Neutrophil (primary cell): ENCODE measurements around the gene ENAH.
"Not testable (repeated sequence)": the region's sequence is repeated elsewhere in the genome, so short reads cannot be mapped to it uniquely, and the experiment has no call there.

Experiments used
- H3K27ac ChIP-seq: fragments of 200-600 bp; sonication (generic); 2 replicates; pipeline ENCODE4 v1.5.1; 2016; ENCODE audit warnings: mild to moderate bottlenecking, moderate library complexity
- H3K27me3 ChIP-seq: fragments of 200-600 bp; sonication (generic); 2 replicates; pipeline ENCODE4 v1.6.0; 2016; ENCODE audit warnings: mild to moderate bottlenecking
- H3K36me3 ChIP-seq: fragments of 200-600 bp; sonication (generic); 2 replicates; pipeline ENCODE4 v1.5.1; 2017
- H3K4me1 ChIP-seq, 2 experiments: fragments of 200-600 bp in 1 of 2; sonication (generic) in 1 of 2; 1 replicate in 1 of 2; 2 replicates in 1 of 2; pipeline versions ENCODE4 v1.5.1 to v1.6.1; 2013 to 2016; ENCODE audit warnings: low read depth in 1 of 2, low read length in 1 of 2, mild to moderate bottlenecking in 1 of 2, moderate library complexity in 1 of 2; ENCODE audit not compliant: control insufficient read depth in 1 of 2, insufficient read depth in 1 of 2
- H3K4me3 ChIP-seq, 2 experiments: fragments of 200-600 bp in 1 of 2; sonication (generic) in 1 of 2; 1 replicate in 1 of 2; 2 replicates in 1 of 2; pipeline ENCODE4 v1.5.1; 2013 to 2016; ENCODE audit warnings: low read depth in 1 of 2, low read length in 1 of 2, mild to moderate bottlenecking in 1 of 2, moderate library complexity in 1 of 2
- H3K9me3 ChIP-seq: fragments of 200-600 bp; sonication (generic); 2 replicates; pipeline ENCODE4 v1.5.1; 2016
- TF ChIP-seq, protein P1 (sequence below): fragments of 200-600 bp; sonication (generic); IDR thresholded peaks from 2 replicates; pipeline ENCODE4 v1.5.1; 2016; ENCODE audit warnings: antibody characterized with exemption

Gene ENAH

DNA sequence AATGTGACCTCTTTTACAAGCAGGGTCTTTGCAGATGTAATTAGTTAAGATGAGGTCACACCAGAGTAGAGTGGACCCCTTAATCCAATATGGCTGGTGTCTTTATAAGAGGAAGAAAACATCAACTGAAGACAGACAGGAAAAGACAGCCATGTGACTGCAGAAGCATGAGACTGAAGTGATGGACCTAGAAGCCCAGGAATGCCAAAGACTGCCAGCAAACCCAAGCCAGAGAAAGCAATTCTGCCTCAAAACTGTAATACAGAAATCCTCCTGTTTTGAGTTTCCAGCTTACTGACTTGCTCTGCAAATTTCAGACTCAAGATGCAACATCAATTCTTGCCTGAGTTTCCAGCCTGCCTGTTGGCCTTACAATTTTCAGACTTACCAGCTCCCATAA is 17.3 kb downstream of the ENAH start:
- no peaks in the 10 kb centered on the region for H3K27me3 ChIP-seq
- H3K36me3 ChIP-seq = no peaks in the 10 kb centered on the region
- H3K27ac ChIP-seq = no peak overlapping the region
- no peaks in the 10 kb centered on the region for H3K9me3 ChIP-seq
- TF ChIP-seq, protein P1, sequence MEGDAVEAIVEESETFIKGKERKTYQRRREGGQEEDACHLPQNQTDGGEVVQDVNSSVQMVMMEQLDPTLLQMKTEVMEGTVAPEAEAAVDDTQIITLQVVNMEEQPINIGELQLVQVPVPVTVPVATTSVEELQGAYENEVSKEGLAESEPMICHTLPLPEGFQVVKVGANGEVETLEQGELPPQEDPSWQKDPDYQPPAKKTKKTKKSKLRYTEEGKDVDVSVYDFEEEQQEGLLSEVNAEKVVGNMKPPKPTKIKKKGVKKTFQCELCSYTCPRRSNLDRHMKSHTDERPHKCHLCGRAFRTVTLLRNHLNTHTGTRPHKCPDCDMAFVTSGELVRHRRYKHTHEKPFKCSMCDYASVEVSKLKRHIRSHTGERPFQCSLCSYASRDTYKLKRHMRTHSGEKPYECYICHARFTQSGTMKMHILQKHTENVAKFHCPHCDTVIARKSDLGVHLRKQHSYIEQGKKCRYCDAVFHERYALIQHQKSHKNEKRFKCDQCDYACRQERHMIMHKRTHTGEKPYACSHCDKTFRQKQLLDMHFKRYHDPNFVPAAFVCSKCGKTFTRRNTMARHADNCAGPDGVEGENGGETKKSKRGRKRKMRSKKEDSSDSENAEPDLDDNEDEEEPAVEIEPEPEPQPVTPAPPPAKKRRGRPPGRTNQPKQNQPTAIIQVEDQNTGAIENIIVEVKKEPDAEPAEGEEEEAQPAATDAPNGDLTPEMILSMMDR = no peak
- H3K4me3 ChIP-seq = no peak overlapping the region
- no peaks in the 10 kb centered on the region for H3K4me1 ChIP-seq

DNA sequence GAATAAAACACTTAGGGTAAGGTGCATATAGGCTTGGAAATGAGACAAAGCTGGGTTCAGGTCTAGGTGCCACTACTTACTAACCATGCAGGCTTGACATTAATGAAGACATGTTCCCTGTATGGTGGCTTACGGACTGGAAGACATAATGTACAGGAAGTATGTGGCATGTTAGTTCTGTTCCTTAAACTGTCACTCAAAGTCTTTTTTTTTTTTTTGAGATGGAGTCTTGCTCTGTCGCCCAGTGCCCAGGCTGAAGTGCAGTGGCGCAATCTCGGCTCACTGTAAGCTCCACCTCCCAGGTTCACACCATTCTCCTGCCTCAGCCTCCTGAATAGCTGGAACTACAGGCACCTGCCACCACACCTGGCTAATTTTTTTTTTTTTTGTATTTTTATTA is 20.1 kb downstream of the ENAH start:
- H3K9me3 ChIP-seq, H3K4me3 ChIP-seq, H3K36me3 ChIP-seq, H3K27ac ChIP-seq, H3K4me1 ChIP-seq, H3K27me3 ChIP-seq: not testable (repeated sequence)

DNA sequence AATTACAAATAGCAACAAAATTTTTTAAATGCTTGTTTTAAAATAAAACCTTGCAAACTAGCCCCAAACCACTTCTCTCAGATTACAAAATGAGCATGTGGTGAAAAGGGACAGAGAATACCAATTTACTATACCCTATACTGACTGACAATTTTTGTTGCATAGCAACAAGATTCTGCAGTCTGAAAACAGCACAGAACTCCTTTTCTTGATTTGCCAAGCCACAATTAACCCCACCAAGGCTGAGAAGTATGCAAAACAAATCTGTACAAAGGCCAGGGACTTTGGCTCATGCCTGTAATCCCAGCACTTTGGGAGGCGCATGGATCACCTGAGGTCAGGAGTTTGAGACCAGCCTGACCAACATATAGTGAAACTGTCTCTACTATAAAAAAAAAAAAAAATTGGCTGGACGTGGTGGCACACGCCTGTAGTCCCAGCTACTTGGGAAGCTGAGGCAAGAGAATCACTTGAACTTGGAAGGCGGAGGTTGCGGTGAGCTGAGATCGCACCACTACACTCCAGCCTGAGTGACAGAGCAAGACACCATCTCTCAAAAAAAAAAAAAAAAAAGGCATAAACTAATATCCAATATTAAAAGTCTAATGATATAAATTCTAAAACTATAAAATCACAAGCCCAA is 21.8 kb downstream of the ENAH start:
- Histone ChIP-seq H3K36me3 (no peaks in the 10 kb centered on the region), H3K9me3 (no peaks in the 10 kb centered on the region), H3K27ac (no peak overlapping the region), H3K4me3 (no peak overlapping the region), H3K27me3 (no peaks in the 10 kb centered on the region), H3K4me1 (no peaks in the 10 kb centered on the region)
- TF ChIP-seq, protein P1 = no peak

DNA sequence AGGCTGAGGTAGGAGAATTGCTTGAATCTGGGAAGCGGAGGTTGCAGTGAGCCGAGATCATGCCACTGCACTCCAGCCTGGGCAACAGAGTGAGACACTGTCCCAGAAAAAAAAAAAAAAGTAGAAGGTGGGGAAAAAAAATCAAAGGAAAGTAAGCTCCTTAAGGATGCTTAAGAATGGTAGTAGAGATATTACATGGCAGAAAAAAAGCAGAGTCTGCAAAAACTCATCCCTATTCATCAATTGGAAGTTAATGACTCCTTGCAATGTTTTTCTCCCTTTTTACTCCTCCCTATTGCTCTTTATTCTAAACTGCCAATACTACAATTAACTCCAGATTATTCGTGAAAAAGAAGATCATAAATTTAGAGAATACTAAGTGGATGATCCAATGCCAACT is 23.4 kb downstream of the ENAH start:
- TF ChIP-seq, protein P1 = no peak
- H3K36me3 ChIP-seq = no peaks in the 10 kb centered on the region
- H3K4me3 ChIP-seq = no peak overlapping the region
- no peaks in the 10 kb centered on the region for H3K4me1 ChIP-seq
- no peaks in the 10 kb centered on the region for H3K27me3 ChIP-seq
- no peak overlapping the region for H3K27ac ChIP-seq
- no peaks in the 10 kb centered on the region for H3K9me3 ChIP-seq

DNA sequence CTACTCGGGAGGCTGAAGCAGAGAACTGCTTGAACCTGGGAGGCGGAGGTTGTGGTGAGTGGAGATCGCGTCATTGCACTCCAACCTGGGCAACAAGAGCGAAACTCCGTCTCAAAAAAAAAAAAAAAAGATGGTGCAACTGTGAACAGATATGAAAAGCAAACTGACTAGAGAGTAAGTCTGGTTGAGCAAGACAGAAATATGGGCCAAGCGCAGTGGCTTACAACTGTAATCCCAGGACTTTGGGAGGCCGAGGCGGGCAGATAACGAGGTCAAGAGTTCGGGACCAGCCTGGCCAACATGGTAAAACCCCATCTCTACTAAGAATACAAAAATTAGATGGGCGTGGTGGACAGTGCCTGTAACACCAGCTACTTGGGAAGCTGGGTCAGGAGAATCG is 24.1 kb downstream of the ENAH start:
- H3K4me3 ChIP-seq = not testable (repeated sequence)

DNA sequence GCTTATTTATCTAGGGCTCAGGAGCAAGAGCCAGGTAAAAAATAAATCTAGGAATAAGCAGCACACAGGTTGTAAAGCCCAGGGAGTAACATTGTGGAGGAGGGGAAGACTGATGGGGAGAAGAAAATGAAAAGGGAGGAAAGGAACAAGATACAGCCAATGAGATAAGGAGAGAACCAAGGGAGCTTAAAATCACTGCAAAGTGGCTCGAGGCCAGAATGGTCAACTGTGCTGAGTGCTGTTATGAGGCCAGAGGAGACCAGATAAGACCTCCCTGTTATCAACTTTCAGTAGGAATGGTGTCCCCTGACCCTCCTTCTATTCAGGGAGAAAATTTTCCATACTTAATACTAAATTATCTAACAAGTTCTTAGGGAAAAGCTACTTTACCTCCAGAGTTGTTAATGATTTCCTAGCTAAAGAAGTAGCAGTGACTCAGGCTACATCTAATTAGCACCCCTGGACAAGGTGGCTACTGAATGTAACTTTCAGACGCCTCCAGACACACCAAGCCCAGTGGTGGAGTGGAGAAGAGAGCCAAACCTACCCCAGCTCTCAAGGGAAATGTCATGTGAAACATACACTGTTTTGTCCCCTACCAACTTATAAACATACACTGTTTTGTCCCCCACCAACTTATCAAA is 25.5 kb downstream of the ENAH start:
- H3K36me3 ChIP-seq = no peaks in the 10 kb centered on the region
- H3K4me1 ChIP-seq = no peaks in the 10 kb centered on the region
- no peak overlapping the region for H3K4me3 ChIP-seq
- H3K27ac ChIP-seq = no peak overlapping the region
- TF ChIP-seq, protein P1 = no peak
- no peaks in the 10 kb centered on the region for H3K27me3 ChIP-seq
- no peaks in the 10 kb centered on the region for H3K9me3 ChIP-seq

More for the DNA sequence above, 24.1 kb downstream of the ENAH start:
- H3K27ac ChIP-seq, H3K9me3 ChIP-seq, H3K27me3 ChIP-seq, H3K4me1 ChIP-seq, H3K36me3 ChIP-seq: not testable (repeated sequence)
